SK-N-SH (cell line): ENCODE results near the gene STX18. TPM values are rescaled to one million over a fixed set of nuclear protein-coding genes. Genes with fewer than 3 reads are reported as not detected.

ENCODE experiments used
- CTCF ChIA-PET: fragments of 300-600, 350-600 bp; formaldehyde crosslinking; extraction: SDS; loops from one replicate; lab custom pipeline; 2021; lab: Yijun Ruan, JAX
- POLR2A ChIA-PET: fragments of 350-600 bp; sonication (Branson Sonifier 250); formaldehyde crosslinking; extraction: SDS; loops from one replicate; lab custom pipeline; 2020; ENCODE audit warnings: antibody characterized with exemption, inconsistent platforms; lab: Yijun Ruan, JAX
- DNase-seq: peaks from one replicate; pipeline ENCODE4 v3.0.0; 2012
- H2AFZ ChIP-seq: fragments of 200-600 bp; sonication (generic); 2 replicates; pipeline ENCODE4 v1.8.1; 2016; ENCODE audit warnings: antibody characterized with exemption, mild to moderate bottlenecking, low read depth
- H3F3A ChIP-seq: fragments of 200-600 bp; sonication (generic); replicated peaks from 2 replicates; pipeline ENCODE3; 2016; ENCODE audit warnings: antibody characterized with exemption, mild to moderate bottlenecking; ENCODE audit not compliant: insufficient read depth
- H3K27ac ChIP-seq, 2 experiments: fragments of 200-500 bp in 1 of 2; fragments of 200-600 bp in 1 of 2; sonication (Bioruptor generic) in 1 of 2; sonication (generic), shearing (Covaris generic) in 1 of 2; 2 replicates each; pipeline versions ENCODE4 v1.5.1 to v1.6.1; 2014 to 2016; ENCODE audit warnings: low read depth in 2 of 2, inconsistent platforms in 1 of 2, low read length in 1 of 2, mild to moderate bottlenecking in 1 of 2, mixed read lengths in 1 of 2
- H3K27me3 ChIP-seq: fragments of 200-600 bp; sonication (generic), shearing (Covaris generic); 2 replicates; pipeline ENCODE4 v1.6.1; 2016; ENCODE audit warnings: mixed run types; ENCODE audit not compliant: insufficient read depth
- H3K36me3 ChIP-seq, 2 experiments: fragments of 200-500 bp in 1 of 2; fragments of 200-600 bp in 1 of 2; sonication (Bioruptor generic) in 1 of 2; sonication (generic) in 1 of 2; replicated peaks in 1 of 2; 2 replicates each; pipeline versions ENCODE3 to v1.5.1; 2014 to 2016; ENCODE audit warnings: low read length in 1 of 2, mild to moderate bottlenecking in 1 of 2; ENCODE audit not compliant: insufficient read depth in 2 of 2, control insufficient read depth in 1 of 2
- H3K4me1 ChIP-seq, 2 experiments: fragments of 200-500 bp in 1 of 2; fragments of 200-600 bp in 1 of 2; sonication (Bioruptor generic) in 1 of 2; sonication (generic), shearing (Covaris generic) in 1 of 2; 2 replicates each; pipeline versions ENCODE4 v1.5.1 to v1.6.1; 2014 to 2016; ENCODE audit warnings: low read depth in 1 of 2, low read length in 1 of 2, mixed run types in 1 of 2; ENCODE audit not compliant: insufficient read depth in 2 of 2, control insufficient read depth in 1 of 2
- H3K4me2 ChIP-seq: fragments of 200-600 bp; sonication (generic), shearing (Covaris generic); 2 replicates; pipeline ENCODE4 v1.6.1; 2017; ENCODE audit warnings: mixed run types
- H3K4me3 ChIP-seq, 2 experiments: fragments of 200-500 bp in 1 of 2; fragments of 200-600 bp in 1 of 2; sonication (Bioruptor generic) in 1 of 2; sonication (generic), shearing (Covaris generic) in 1 of 2; 2 replicates each; pipeline versions ENCODE4 v1.5.1 to v1.8.1; 2014 to 2016; ENCODE audit warnings: low read depth in 2 of 2, inconsistent platforms in 1 of 2, low read length in 1 of 2, mild to moderate bottlenecking in 1 of 2, mixed read lengths in 1 of 2, moderate library complexity in 1 of 2
- H3K79me2 ChIP-seq: fragments of 200-600 bp; sonication (generic); 2 replicates; pipeline ENCODE4 v1.8.1; 2017; ENCODE audit warnings: mild to moderate bottlenecking; ENCODE audit not compliant: insufficient read depth
- H3K9ac ChIP-seq: fragments of 200-600 bp; sonication (generic); 2 replicates; pipeline ENCODE4 v1.6.1; 2017; ENCODE audit warnings: mixed run types
- H3K9me2 ChIP-seq: fragments of 200-600 bp; sonication (generic); 2 replicates; pipeline ENCODE4 v1.6.1; 2017; ENCODE audit warnings: mixed run types
- H3K9me3 ChIP-seq: fragments of 200-600 bp; sonication (generic); 2 replicates; pipeline ENCODE4 v1.6.1; 2017; ENCODE audit warnings: mixed run types, mild to moderate bottlenecking, moderate library complexity
- H4K20me1 ChIP-seq: fragments of 200-600 bp; sonication (generic); 2 replicates; pipeline ENCODE4 v1.6.1; 2017; ENCODE audit warnings: mild to moderate bottlenecking, mixed run types; ENCODE audit not compliant: insufficient read depth
- EZH2phosphoT487 ChIP-seq: fragments of 200-600 bp; sonication (generic); IDR thresholded peaks from 2 replicates; pipeline ENCODE4 v1.6.1; 2017; ENCODE audit warnings: low read depth, mixed run types, mild to moderate bottlenecking, antibody characterized with exemption, moderate library complexity, borderline replicate concordance
- FOSL2 ChIP-seq: IDR thresholded peaks from 2 replicates; pipeline ENCODE4 v1.4.0; 2012; ENCODE audit warnings: low read depth, mild to moderate bottlenecking, moderate library complexity, borderline replicate concordance
- FOXJ3 ChIP-seq: sonication (generic); formaldehyde crosslinking; IDR thresholded peaks from 2 replicates; pipeline ENCODE4 v1.5.1; 2020; ENCODE audit warnings: mild to moderate bottlenecking, missing genetic modification reagents
- FOXM1 ChIP-seq: IDR thresholded peaks from 2 replicates; pipeline ENCODE4 v1.4.0; 2012; ENCODE audit warnings: low read depth, mild to moderate bottlenecking
- JUND ChIP-seq: IDR thresholded peaks from 2 replicates; pipeline ENCODE4 v1.4.0; 2012
- MAX ChIP-seq: IDR thresholded peaks from 2 replicates; pipeline ENCODE4 v1.4.0; 2012; ENCODE audit warnings: low read depth
- MEF2A ChIP-seq: IDR thresholded peaks from 2 replicates; pipeline ENCODE4 v1.4.0; 2012; ENCODE audit warnings: low read depth, borderline replicate concordance
- NRF1 ChIP-seq: IDR thresholded peaks from 2 replicates; pipeline ENCODE4 v1.6.1; 2012; ENCODE audit warnings: low read depth, mild to moderate bottlenecking, low read length
- POLR2AphosphoS5 ChIP-seq: IDR thresholded peaks from 2 replicates; pipeline ENCODE4 v1.6.1; 2012; ENCODE audit warnings: low read depth, low read length
- RCOR1 ChIP-seq: fragments of 150-350 bp; IDR thresholded peaks from 2 replicates; pipeline ENCODE4 v1.6.1; 2017; ENCODE audit warnings: antibody characterized with exemption, low read length
- REST ChIP-seq: IDR thresholded peaks from 2 replicates; pipeline ENCODE4 v1.6.1; 2012; ENCODE audit warnings: mild to moderate bottlenecking, low read depth, low read length, moderate library complexity
- SIN3A ChIP-seq: IDR thresholded peaks from 2 replicates; pipeline ENCODE4 v1.6.1; 2012; ENCODE audit warnings: low read depth, mild to moderate bottlenecking, low read length, moderate library complexity, borderline replicate concordance
- TEAD4 ChIP-seq: IDR thresholded peaks from 2 replicates; pipeline ENCODE4 v1.4.0; 2012; ENCODE audit warnings: mild to moderate bottlenecking, borderline replicate concordance; ENCODE audit not compliant: insufficient read depth
- USF2 ChIP-seq: fragments of 150-350 bp; IDR thresholded peaks from 2 replicates; pipeline ENCODE4 v1.6.1; 2017; ENCODE audit warnings: antibody characterized with exemption, low read length, low read depth, borderline replicate concordance
- ZBTB33 ChIP-seq: IDR thresholded peaks from 2 replicates; pipeline ENCODE4 v1.4.0; 2012; ENCODE audit warnings: low read depth, borderline replicate concordance
- WGBS: methylation state at CpG from one replicate; pipeline ENCODE4 v1.1.6; 2017; ENCODE audit warnings: low lambda C conversion rate; 5-methylcytosine and 5-hydroxymethylcytosine counted together
- polyA plus RNA-seq, 3 experiments: library from polyadenylated mRNA; depleted of rRNA; stranded (reverse); fragments of >200 nt; gene quantifications; 2 replicates each; pipeline ENCODE4 v1.2.3, GENCODE V29; 2012

STX18 gene
- polyA plus RNA-seq, 1 of the 3 experiments (the other 2 are of a cell fraction) = 17.3 TPM

- no peak for DNase-seq
- H3K4me2 ChIP-seq = no peak overlapping the region
- H3K9ac ChIP-seq = no peak overlapping the region
- no peak overlapping the region for H3K4me3 ChIP-seq
- H3F3A ChIP-seq = peaks cover 4% of the 10 kb centered on the region
- TF ChIP-seq FOXM1 = no peak
- no peak for TF ChIP-seq FOSL2
- TF ChIP-seq MEF2A = no peak
- no peak for TF ChIP-seq SIN3A
- no peak for TF ChIP-seq TEAD4
- TF ChIP-seq RCOR1 = no peak
- no peak for TF ChIP-seq REST
- no peak for TF ChIP-seq MAX
- no peak for TF ChIP-seq ZBTB33
- no peak for TF ChIP-seq NRF1
- TF ChIP-seq EZH2phosphoT487 = no peak
- TF ChIP-seq FOXJ3 (CRISPR knock-in tag) = no peak
- TF ChIP-seq USF2 = no peak
- TF ChIP-seq JUND = no peak
- no peak for TF ChIP-seq POLR2AphosphoS5
- H3K79me2 ChIP-seq = no peaks in the 10 kb centered on the region
- H3K9me3 ChIP-seq = no peaks in the 10 kb centered on the region
- no peak overlapping the region for H2AFZ ChIP-seq
- WGBS = 93% methylated on average over 11 of the region's 11 CpGs
- no peaks in the 10 kb centered on the region for H4K20me1 ChIP-seq
- no peak overlapping the region for H3K27ac ChIP-seq
- peaks cover 0 to 3% of the 10 kb centered on the region in 2 experiments; a peak in 1 of 4 replicates for H3K4me1 ChIP-seq
- ChIA-PET CTCF (interaction anchor here (0.8 to 4.6 kb wide), 10 partner anchors 12 to 181 kb away, joined by 3 to 23 read pairs (median 7); no protein-coding TSS in a partner anchor), POLR2A (no interaction called here)
- no peaks in the 10 kb centered on the region for H3K9me2 ChIP-seq
- no peaks in the 10 kb centered on the region for H3K27me3 ChIP-seq
- peaks cover 9 to 17% of the 10 kb centered on the region in 2 experiments for H3K36me3 ChIP-seq
Measured at GRCh38 chr4:4432341-4433125, 109.3 kb downstream of the STX18 start.
